Lung (tissue), 12 donors: ENCODE results near the gene PSG4. TPM values are rescaled to one million over a fixed set of nuclear protein-coding genes. Genes with fewer than 3 reads are reported as not detected.
A peak's percentile ranks its signal among the peaks of the same experiment; 100 is the strongest.
"Not testable (repeated sequence)": the region's sequence is repeated elsewhere in the genome, so short reads cannot be mapped to it uniquely, and the experiment has no call there.

Experiments used
- ATAC-seq: fragments of 200-7000 bp; cut with Tn5 transposase; one replicate; pipeline ENCODE4 v1.9.1; 2020; ENCODE audit warnings: moderate number of reproducible peaks; ENCODE audit not compliant: insufficient read depth, low FRiP score
- DNase-seq, 3 donors: peaks; one replicate each; pipeline ENCODE4 v3.0.0-alpha.2; 2013 to 2017
- H3K27ac ChIP-seq, 2 donors: one replicate each; pipeline ENCODE4 v1.5.1; 2013; ENCODE audit warnings: mild to moderate bottlenecking in 2 of 2, moderate library complexity in 2 of 2, control low read depth in 1 of 2, inconsistent platforms in 1 of 2, low read depth in 1 of 2, low read length in 1 of 2
- H3K27me3 ChIP-seq, 3 donors: one replicate each; pipeline ENCODE4 v1.5.1; 2013; ENCODE audit warnings: low read length in 2 of 3; ENCODE audit not compliant: control insufficient read depth in 3 of 3, insufficient read depth in 3 of 3
- H3K36me3 ChIP-seq, 4 donors: one replicate each; pipeline ENCODE4 v1.5.1; 2013; ENCODE audit warnings: low read length in 4 of 4, mild to moderate bottlenecking in 1 of 4, moderate library complexity in 1 of 4; ENCODE audit not compliant: control insufficient read depth in 4 of 4, insufficient read depth in 4 of 4
- H3K4me1 ChIP-seq, 5 donors: one replicate each; pipeline ENCODE4 v1.5.1; 2013; ENCODE audit warnings: low read length in 5 of 5, mild to moderate bottlenecking in 2 of 5, moderate library complexity in 1 of 5; ENCODE audit not compliant: control insufficient read depth in 5 of 5, insufficient read depth in 5 of 5
- H3K4me3 ChIP-seq: one replicate; pipeline ENCODE4 v1.5.1; 2013; ENCODE audit warnings: mild to moderate bottlenecking, control low read depth, moderate library complexity
- H3K9ac ChIP-seq, 2 donors: one replicate each; pipeline ENCODE4 v1.5.1; 2013; ENCODE audit warnings: low read length in 2 of 2, control low read depth in 1 of 2; ENCODE audit not compliant: insufficient read depth in 1 of 2
- H3K9me3 ChIP-seq, 4 donors: one replicate each; pipeline ENCODE4 v1.5.1; 2013; ENCODE audit warnings: low read length in 3 of 4, mild to moderate bottlenecking in 1 of 4, moderate library complexity in 1 of 4; ENCODE audit not compliant: control insufficient read depth in 4 of 4, insufficient read depth in 3 of 4
- WGBS, 2 donors: extraction: QIAGEN DNeasy Blood & Tissue Kit; methylation state at CpG; one replicate each; pipeline ENCODE4 v1.1.7; 2013; 5-methylcytosine and 5-hydroxymethylcytosine counted together
- polyA plus RNA-seq, 2 donors: library from polyadenylated mRNA; stranded (reverse); fragments of 200-250 nt; gene quantifications; one replicate each; pipeline ENCODE4 v1.2.1, GENCODE V29; 2013
- total RNA-seq, 2 donors: library from RNA; depleted of rRNA in 1 of 2; stranded (reverse); fragments of >200 nt in 1 of 2; gene quantifications; one replicate each; pipeline ENCODE4 v1.2.1, GENCODE V29; 2014 to 2021
- TF ChIP-seq, protein P1 (sequence below): IDR thresholded peaks from 2 replicates; pipeline ENCODE4 v1.5.1; 2012; ENCODE audit warnings: mild to moderate bottlenecking; ENCODE audit errors: control extremely low read depth, extremely low read depth
- donor health status: control.
- donor health status: control.
- donor health status: Bipolar disorder and iron deficiency.
- donor health status: healthy.
- donor health status: DM: yes; HTN: yes; CAD: no.

PSG4 gene
- total and polyA plus RNA-seq, 4 donors: not detected

- not testable (repeated sequence) for H3K27me3 ChIP-seq, H3K4me3 ChIP-seq, ATAC-seq, H3K36me3 ChIP-seq, DNase-seq, H3K9me3 ChIP-seq, H3K9ac ChIP-seq, H3K4me1 ChIP-seq, H3K27ac ChIP-seq
- WGBS, 2 donors: 9% methylated on average over 1 of the region's 1 CpG
Observed at GRCh38 chr19:43179569-43180147, 25.8 kb downstream of the PSG4 start.

GRCh38 chr19:43178577-43178976, 26.9 kb downstream of the PSG4 start:
- not testable (repeated sequence) for H3K9me3 ChIP-seq, ATAC-seq
- WGBS, 2 donors: 87 to 92% methylated on average over 2 to 3 of the region's 3 CpGs

GRCh38 chr19:43165906-43166305, 39.5 kb downstream of the PSG4 start:
- H3K4me1 ChIP-seq, H3K4me3 ChIP-seq, ATAC-seq, H3K27ac ChIP-seq, H3K27me3 ChIP-seq, H3K36me3 ChIP-seq, H3K9ac ChIP-seq, DNase-seq, H3K9me3 ChIP-seq: not testable (repeated sequence)
- whole genome bisulfite sequencing, 2 donors: 69 to 78% methylated on average over 3 of the region's 3 CpGs

More at GRCh38 chr19:43178577-43178976, 26.9 kb downstream of the PSG4 start:
- H3K36me3 ChIP-seq, H3K9ac ChIP-seq, H3K27me3 ChIP-seq, H3K27ac ChIP-seq, DNase-seq, H3K4me1 ChIP-seq, H3K4me3 ChIP-seq: not testable (repeated sequence)

GRCh38 chr19:43163135-43163534, 42.3 kb downstream of the PSG4 start:
- H3K9me3 ChIP-seq, H3K36me3 ChIP-seq, H3K27ac ChIP-seq, H3K9ac ChIP-seq, H3K27me3 ChIP-seq, ATAC-seq, H3K4me1 ChIP-seq, DNase-seq, H3K4me3 ChIP-seq: not testable (repeated sequence)
- 67 to 75% methylated on average over 3 of the region's 3 CpGs for WGBS, 2 donors

DNA sequence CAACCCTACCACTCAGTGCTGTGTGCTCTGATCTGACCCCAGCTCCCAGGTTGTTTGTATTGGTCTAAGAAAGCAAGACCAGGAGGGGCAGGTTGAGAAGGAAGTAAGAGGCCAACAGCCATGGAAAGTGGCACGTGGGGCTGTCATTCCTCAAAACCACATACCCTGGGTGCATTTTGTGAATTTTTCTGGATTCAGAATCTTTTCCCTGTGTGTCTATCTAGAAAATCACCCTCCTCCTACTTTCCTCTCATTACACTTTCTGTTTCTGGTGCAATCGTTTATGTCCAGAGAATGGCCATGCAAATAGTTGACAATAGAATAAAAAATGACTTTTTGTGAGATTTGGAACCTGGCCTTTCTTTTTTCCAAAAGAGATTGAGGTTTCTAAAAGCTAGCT, 43.2 kb downstream of the PSG4 start:
- H3K27ac ChIP-seq, ATAC-seq, H3K4me3 ChIP-seq, H3K9ac ChIP-seq, H3K9me3 ChIP-seq, H3K4me1 ChIP-seq, H3K36me3 ChIP-seq, H3K27me3 ChIP-seq, DNase-seq: not testable (repeated sequence)
- 43 to 48% methylated on average over 2 of the region's 2 CpGs for WGBS, 2 donors

DNA sequence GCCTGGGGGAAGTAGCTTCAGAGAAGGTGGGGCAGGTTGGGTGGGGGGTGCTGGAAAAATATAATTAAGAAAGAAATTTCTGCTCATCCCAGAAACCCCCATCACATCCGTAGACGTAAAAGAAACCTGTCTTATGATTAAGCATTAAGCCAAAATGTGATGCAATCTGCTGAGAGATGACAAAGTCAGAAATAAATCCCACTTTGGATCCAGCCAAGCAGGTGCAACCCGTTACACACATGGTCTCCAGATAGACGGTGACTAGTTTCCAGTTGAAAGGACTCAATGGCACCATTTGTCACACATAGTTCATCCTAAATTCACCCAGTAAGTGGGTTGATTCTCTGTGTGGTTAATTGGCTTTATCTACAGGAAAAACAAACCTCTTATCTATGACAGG, 53.2 kb downstream of the PSG4 start:
- Histone ChIP-seq H3K9me3 (peaks cover 0 to 8% (median 1%) of the 10 kb centered on the region in 4 donors), H3K9ac (no peak overlapping the region), H3K4me3 (no peak overlapping the region), H3K36me3 (no peaks in the 10 kb centered on the region), H3K27me3 (no peaks in the 10 kb centered on the region), H3K27ac (no peak overlapping the region), H3K4me1 (no peaks in the 10 kb centered on the region)
- TF ChIP-seq, protein P1, sequence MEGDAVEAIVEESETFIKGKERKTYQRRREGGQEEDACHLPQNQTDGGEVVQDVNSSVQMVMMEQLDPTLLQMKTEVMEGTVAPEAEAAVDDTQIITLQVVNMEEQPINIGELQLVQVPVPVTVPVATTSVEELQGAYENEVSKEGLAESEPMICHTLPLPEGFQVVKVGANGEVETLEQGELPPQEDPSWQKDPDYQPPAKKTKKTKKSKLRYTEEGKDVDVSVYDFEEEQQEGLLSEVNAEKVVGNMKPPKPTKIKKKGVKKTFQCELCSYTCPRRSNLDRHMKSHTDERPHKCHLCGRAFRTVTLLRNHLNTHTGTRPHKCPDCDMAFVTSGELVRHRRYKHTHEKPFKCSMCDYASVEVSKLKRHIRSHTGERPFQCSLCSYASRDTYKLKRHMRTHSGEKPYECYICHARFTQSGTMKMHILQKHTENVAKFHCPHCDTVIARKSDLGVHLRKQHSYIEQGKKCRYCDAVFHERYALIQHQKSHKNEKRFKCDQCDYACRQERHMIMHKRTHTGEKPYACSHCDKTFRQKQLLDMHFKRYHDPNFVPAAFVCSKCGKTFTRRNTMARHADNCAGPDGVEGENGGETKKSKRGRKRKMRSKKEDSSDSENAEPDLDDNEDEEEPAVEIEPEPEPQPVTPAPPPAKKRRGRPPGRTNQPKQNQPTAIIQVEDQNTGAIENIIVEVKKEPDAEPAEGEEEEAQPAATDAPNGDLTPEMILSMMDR: no peak
- 73 to 77% methylated on average over 4 of the region's 4 CpGs for WGBS, 2 donors
- DNase-seq: no peak
- no peak for ATAC-seq

DNA sequence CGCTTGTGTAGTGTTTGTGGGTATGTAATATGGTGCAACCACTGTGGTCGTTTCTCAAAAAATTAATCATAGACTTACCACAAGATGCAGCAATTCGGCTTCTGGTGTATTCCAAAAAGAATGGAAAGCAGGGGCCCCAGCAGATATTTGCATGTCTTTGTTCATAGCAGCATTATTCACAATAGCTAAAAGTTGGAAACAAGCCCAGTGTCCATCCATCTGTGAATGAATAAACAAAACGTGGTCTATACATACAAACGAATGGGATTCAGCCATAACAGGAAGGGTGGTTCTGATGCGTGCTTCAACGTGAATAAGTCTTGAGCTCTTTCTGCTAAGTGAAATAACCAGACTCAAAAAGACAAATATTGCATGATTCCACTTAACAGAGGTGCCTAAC, 55.6 kb downstream of the PSG4 start:
- H3K9ac ChIP-seq, H3K4me1 ChIP-seq, H3K36me3 ChIP-seq, H3K9me3 ChIP-seq, H3K27ac ChIP-seq, ATAC-seq, H3K4me3 ChIP-seq, H3K27me3 ChIP-seq: not testable (repeated sequence)
- WGBS, 2 donors: 56 to 58% methylated on average over 7 of the region's 7 CpGs
- peak in 1 of 3 donors; percentile 43 for DNase-seq
